GM18951 (cell line): Measurements from ENCODE around the gene GPATCH3.

ENCODE experiments used
- POLR2A ChIP-seq: IDR thresholded peaks from 4 replicates; pipeline ENCODE4 v1.6.1; 2011; ENCODE audit warnings: mild to moderate bottlenecking; ENCODE audit not compliant: insufficient read length, insufficient read depth; ENCODE audit errors: extremely low read depth
- in situ Hi-C: fragments of 300-500 bp; cut with MboI; formaldehyde crosslinking; loops from one replicate; pipeline ENCODE4 v1.12.0; 2022; ENCODE audit warnings: low sequenced_read_pairs, mixed read lengths, inconsistent platforms; ENCODE audit not compliant: unreplicated experiment

GPATCH3 gene

GRCh38 chr1:26923711-26924110, 23.4 kb upstream of the GPATCH3 start:
- no peak for TF ChIP-seq POLR2A
- in situ Hi-C loops: no loop called here

- in situ Hi-C loops: no loop called here
- no peak for TF ChIP-seq POLR2A
These were observed 22.6 kb upstream of the GPATCH3 start for GRCh38 chr1:26922901-26923300.

GRCh38 chr1:26922431-26922729, 22.1 kb upstream of the GPATCH3 start:
- in situ Hi-C loops: no loop called here
- TF ChIP-seq POLR2A: no peak

- peak; percentile 88 for TF ChIP-seq POLR2A
- in situ Hi-C loops: no loop called here
These were observed 21.5 kb upstream of the GPATCH3 start, which contains the start of gene NUDC for GRCh38 chr1:26921540-26922430. Gene NUDC, plus strand, starts transcription at chr1:26921743. Its CDS starts 106 bp downstream, at chr1:26921849.

GRCh38 chr1:26921126-26921539, 20.9 kb upstream of the GPATCH3 start:
- no peak for TF ChIP-seq POLR2A
- in situ Hi-C loops: no loop called here

- no peak for TF ChIP-seq POLR2A
- in situ Hi-C loops: no loop called here
These were observed 15.1 kb upstream of the GPATCH3 start for GRCh38 chr1:26915204-26915842.

GRCh38 chr1:26913754-26914619, 13.7 kb upstream of the GPATCH3 start, which contains the start of gene NR0B2:
Gene NR0B2, minus strand, starts transcription at chr1:26913975. Its CDS starts 35 bp downstream, at chr1:26913940.
- no peak for TF ChIP-seq POLR2A
- in situ Hi-C loops: no loop called here

- in situ Hi-C loops: no loop called here
- no peak for TF ChIP-seq POLR2A
These were observed 13.1 kb upstream of the GPATCH3 start for GRCh38 chr1:26913389-26913753.

- TF ChIP-seq POLR2A: no peak
- in situ Hi-C loops: no loop called here
These were observed 11.9 kb upstream of the GPATCH3 start for GRCh38 chr1:26912147-26912490.

- in situ Hi-C loops: no loop called here
- TF ChIP-seq POLR2A: no peak
These were observed 11.3 kb upstream of the GPATCH3 start for GRCh38 chr1:26911399-26912146.

- in situ Hi-C loops: no loop called here
- TF ChIP-seq POLR2A: no peak
These were observed 10.3 kb upstream of the GPATCH3 start for GRCh38 chr1:26910343-26911160.

GRCh38 chr1:26909951-26910342, 9.7 kb upstream of the GPATCH3 start:
- in situ Hi-C loops: no loop called here
- no peak for TF ChIP-seq POLR2A
